HG03045 (cell line): Measurements from ENCODE around the gene CDC23.
A peak's percentile ranks its signal among the peaks of the same experiment; 100 is the strongest.
"Not testable (repeated sequence)": the region's sequence is repeated elsewhere in the genome, so short reads cannot be mapped to it uniquely, and the experiment has no call there.

Source experiments
- ATAC-seq: cut with Tn5 transposase; IDR thresholded peaks from one replicate; pipeline ENCODE4 v1.9.1; 2021; ENCODE audit warnings: mild to moderate bottlenecking, moderate library complexity; ENCODE audit not compliant: unreplicated experiment

CDC23 gene, protein sequence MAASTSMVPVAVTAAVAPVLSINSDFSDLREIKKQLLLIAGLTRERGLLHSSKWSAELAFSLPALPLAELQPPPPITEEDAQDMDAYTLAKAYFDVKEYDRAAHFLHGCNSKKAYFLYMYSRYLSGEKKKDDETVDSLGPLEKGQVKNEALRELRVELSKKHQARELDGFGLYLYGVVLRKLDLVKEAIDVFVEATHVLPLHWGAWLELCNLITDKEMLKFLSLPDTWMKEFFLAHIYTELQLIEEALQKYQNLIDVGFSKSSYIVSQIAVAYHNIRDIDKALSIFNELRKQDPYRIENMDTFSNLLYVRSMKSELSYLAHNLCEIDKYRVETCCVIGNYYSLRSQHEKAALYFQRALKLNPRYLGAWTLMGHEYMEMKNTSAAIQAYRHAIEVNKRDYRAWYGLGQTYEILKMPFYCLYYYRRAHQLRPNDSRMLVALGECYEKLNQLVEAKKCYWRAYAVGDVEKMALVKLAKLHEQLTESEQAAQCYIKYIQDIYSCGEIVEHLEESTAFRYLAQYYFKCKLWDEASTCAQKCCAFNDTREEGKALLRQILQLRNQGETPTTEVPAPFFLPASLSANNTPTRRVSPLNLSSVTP

DNA sequence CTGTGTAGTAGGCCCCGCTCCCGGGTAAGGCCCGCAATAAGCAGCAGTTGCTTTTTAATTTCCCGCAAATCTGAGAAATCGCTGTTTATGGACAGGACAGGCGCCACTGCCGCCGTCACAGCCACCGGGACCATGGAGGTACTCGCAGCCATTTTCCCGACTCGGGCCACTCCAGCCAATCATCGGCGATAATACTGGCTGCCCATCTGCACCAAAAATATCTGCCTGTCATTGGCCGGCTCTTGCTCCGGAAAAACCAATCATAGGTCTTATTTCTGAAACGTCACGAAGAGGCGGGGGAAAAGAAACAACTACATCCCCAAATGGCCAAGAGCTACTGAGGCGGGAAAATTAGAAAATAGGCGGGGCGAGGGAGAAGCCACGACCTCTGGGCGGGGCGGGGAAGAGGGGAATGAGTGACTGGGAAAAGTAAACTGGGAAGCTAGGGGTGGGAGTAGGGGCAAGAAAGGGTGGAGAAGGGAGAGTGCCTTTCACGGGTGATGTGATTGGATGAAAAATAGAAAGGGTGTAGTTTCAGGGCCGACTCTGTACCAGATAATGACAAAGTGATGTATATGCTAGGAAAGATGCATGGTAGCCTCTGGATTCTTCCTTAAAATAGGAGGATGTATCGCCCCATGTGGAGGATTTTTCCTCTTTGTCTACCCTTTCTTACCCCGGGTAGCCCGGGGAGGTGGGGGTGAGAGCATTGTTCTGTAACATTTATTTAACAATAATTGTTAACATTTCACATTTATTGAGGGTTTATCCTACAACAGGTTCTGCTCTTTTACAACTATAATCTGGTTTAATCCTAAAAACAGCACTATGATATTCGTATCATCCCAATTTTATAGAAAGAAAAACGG is at the start of gene CDC23:
Gene CDC23 (minus strand): TSS at position 163 of the 869 bp plus-strand sequence. CDS start 11 bp downstream, at position 152.
- ATAC-seq, result peak; percentile 97

DNA sequence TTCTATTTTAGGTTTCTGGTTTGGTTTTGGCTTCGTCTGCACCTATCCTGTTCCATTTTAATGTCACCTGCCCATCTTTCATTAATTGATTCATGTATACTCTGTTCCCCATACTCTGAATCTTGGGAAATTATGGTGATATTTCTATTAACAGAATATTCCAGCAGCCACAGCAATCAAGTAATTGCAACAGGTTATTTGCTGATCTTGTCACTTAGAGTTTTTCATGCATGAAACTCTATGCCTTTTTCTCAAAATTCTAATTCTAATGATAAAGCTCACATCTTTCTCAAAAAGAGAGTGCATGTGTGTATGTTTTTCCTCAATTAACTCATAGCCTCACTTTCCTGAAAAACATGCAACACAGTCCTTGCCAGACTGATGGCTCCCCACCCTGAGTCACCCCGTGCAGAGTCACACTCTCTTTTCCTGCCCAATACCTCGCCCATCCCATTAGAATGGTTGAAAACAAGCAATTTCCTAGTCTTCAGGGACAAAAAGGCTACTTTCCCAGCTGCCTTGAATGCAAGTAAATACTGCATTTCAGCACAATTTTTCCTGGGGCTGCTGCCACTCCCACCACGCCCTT is 45.7 kb upstream of the CDC23 start:
- no peak for ATAC-seq

DNA sequence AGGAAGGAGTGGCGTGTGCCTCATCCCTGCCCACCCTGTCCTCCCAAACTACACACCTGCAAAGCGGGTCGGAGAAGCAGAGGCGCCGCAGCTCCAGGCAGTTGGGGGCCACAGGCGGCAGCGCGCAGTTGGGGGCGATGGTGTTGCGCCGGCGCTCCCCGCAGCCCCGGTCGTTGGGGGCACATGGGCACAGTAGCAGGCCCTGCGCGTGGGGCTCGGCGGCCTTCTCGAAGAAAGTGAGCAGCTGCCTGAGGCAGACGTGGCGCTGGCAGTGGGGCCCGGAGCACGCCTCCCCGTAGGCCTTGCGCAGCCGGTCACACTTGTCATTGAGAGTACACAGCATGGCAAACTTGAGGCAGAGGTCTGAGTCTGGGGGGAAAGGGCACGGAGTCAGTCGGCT is 44.5 kb upstream of the CDC23 start:
- no peak for ATAC-seq

DNA sequence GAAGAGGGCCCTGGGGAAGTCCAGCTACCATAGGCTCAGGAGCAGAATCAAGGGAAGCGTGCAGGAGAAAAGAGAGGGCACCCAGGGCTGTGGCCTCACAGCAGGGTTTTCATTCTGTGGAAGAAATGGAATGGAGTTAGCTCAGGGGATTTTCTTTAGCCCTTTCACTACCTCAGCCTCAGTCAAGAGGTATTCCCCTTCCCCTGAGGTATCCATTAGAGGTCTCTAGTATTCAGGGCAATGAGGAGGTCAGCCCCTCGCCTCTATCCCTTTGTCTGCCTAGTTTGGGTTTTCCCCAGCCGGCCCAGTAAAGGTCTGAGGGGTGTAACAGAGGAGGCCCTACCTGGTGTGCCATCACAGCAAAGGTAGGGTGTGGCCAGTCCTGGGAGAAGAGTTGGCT is 39.8 kb upstream of the CDC23 start:
- ATAC-seq, result no peak

DNA sequence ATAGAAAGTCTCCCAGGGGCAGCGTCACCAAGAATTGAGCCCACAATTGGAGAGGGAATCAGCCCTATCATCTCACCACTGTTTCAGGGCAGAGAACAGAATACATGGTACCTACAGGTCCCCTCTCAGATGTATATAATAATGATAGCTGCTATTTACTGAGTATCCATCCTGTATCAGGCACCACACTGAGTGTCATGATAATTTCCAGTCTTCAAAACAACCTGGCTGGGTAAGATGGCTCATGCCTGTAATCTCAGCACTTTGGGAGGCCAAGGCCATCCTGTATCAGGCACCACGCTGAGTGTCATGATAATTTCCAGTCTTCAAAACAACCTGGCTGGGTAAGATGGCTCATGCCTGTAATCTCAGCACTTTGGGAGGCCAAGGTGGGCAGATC is 34.7 kb upstream of the CDC23 start:
- not testable (repeated sequence) for ATAC-seq

DNA sequence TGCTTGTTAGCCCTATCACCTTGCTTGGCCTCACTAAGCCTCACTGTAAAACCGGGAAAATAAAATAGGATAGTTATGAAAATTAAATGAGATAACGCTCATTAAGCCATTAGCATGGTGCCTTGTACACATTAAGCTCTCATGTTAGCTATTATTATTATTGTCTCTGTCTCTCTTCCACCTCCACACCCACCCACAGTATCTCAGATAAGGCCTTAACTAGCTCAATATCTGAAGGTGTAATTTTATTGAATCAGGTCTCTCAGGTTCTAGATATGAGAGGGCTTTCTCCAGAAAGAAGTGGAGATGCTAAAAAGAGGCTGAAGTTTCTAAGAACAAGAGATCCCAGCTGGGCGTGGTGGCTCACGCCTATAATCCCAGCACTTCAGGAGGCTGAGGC is 33.7 kb upstream of the CDC23 start:
- ATAC-seq, result no peak

DNA sequence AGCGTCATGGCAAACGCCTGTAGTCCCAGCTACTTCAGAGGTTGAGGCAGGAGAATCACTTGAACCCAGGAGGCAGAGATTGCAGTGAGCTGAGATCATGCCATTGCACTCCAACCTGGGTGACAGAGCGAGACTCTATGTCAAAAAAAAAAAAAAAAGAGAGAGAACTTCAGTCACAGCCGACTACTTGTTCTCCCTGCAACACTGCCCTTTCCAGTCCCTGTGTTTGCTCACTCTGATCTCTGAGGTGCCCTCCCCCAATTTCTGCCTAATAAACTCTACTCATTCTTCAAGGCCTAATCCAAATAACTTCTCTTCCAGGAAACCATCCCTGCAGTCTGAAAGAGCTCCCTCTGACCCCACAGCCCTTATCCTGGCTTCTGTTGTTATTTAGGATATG is 33.2 kb upstream of the CDC23 start:
- no peak for ATAC-seq

DNA sequence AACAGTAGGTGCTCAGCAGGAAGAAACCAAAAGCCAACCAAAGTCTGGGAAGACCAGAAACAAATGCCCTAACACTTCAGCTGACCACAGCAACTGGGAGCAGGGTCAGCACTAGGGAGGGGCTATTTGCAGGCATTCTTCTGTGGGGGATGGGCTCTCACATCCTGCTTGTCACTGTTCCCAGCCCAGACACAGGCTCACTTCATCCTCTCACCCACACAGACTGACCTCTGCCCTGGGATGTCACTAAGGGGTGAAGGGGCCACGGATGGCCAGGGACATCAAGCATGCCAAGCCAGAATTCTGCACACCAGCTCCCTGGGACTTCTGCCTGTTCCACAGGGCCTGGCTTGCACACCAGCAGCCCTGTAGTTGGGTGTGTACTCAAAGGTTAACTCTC is 32.6 kb upstream of the CDC23 start:
- ATAC-seq, result no peak

DNA sequence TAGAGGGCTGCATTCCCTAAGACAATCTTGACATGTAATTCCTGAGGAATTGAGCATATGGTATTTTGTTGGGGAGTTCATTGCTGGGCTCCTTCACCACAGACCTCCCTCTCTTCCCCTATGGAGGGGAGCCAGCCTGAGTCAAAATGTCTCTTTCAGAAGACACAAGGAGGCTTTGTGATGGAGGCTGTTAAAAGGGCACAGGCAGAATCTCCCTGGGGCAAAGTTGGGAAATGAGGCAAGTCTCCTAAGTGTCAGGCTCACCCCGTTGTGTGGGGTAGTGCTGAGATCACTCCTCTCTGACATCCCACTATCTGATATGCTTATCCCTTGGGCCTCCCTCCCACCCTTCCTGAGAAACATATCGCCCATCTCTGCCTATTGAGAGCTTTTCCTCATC is 30.7 kb upstream of the CDC23 start:
- no peak for ATAC-seq

DNA sequence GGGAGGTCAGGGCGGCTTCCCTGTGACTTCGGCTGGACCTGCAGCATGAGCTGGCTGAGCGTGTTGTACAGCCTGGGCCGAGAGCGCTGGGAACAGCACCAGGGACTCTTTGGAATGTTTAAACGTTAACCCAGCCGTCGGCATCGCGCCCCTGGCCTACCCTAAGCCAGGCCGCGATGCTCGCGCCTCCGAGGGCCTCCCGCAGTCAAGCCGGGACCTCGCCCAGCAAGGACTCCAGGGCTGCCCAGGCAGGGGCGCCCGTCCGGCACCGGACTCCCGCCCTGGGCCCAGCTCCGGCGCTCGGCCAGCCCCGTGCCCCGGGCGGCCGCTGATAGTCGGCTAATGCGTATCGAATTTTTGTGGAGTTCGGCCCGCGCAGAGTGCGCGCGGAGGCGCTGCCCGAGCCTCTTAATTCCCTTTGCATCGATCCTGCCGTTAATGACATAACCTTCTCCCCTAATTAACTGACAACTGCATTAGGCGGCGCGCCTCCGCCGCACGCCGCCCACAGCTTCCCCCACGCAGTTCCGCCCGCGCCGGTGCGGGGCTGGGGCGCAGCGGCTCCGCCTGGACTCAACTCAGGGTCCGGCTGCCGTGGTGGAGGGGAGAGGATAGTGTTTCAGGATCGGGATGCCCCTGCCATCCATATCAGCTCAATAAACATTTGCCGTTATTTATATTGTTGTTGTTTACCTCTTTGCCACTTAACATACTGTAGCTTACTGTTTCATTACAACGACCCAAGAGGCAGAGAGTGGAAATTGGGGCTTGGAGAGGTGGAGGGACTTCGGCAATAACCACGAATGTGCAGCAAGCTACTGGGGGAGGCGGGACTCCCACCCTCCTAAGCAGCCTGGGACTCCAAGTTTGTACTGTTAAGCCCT is 28.8 kb upstream of the CDC23 start:
- no peak for ATAC-seq

DNA sequence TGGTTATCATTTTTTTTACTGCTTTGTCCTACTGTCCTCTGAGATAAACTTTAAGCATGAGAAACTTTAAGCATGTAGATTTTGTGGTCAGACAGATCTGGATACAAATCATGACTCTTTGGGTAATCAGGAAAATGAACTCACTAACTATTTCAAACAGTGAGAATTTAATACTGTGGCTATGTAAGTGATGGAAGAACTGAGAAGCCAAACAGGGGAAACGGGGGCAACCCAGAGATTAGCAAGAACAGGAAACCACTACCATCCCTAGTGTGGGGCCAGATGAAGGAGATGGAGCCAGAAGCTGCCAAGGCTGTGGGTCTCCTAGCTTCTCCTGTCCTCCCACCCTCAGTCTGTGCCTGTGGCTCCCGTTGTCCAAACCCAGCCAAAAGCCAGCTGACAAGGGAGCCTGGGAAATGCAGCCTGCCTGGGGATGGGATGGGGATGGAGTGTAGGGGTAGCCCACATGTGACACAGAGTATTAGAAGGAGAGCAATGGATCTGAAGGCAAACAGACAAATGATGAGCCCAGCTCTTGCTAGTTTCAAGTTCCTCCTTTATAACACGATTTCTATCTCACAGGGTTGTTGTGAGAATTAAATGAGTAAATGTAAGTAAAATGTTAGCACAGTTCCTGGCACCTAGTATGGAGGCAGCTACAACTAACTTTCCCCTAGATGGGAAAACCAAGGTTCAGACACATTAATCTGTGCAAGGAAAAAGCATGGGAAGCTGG is 27.7 kb upstream of the CDC23 start:
- no peak for ATAC-seq

DNA sequence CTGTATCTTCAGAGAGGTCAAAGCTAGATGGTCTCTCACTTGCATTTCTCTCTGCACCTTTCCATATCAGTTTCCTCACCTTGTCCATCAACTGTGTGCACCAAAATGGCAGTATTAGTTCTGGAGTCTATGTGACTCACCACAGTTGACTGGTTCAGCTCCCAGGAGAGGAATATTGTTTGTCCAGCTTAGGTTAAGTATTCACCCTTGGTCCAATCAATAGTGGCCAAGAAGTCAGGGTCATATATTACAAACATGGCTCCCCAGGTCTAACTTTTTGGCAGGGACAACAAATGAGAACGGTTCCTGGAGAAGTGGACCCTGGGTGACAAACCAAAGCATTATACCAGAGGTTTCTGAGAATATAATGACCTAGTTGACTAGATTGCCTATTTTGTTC is 24.9 kb upstream of the CDC23 start:
- ATAC-seq, result no peak

DNA sequence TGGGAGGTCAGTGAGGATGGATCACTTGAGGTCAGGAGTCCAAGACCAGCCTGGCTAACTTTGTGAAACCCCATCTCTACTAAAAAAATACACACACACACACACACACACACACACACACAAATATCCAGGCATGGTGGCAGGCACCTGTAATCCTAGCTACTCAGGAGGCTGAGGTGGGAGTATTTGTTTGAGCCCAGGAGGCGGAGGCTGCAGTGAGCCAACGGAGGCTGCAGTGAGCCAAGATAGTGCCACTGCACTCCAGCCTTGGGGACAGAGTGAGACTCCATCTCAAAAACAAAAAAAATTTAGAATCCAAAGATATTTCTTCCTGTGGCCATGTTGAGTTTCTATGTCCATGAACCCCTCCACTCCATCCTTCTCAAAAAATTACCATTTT is 21.5 kb upstream of the CDC23 start:
- ATAC-seq, result no peak

DNA sequence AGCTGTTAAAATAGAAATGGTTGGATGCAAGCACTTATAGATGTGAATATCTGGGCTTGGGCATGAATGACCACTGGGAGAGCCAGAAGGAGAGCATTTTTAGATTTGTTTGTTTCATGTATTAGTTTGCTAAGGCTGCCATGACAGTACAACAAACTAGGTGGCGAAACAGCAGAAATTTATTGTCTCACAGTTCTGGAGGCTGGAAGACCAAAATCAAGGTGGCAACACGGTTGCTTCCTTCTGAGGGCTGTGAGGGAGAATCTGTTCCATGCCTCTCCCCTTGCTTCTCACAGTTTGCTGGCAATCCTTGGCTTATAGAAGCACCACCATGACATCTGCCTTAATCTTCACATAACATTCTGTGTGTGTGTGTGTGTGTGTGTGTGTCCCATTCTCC is 20.2 kb upstream of the CDC23 start:
- ATAC-seq, result no peak

DNA sequence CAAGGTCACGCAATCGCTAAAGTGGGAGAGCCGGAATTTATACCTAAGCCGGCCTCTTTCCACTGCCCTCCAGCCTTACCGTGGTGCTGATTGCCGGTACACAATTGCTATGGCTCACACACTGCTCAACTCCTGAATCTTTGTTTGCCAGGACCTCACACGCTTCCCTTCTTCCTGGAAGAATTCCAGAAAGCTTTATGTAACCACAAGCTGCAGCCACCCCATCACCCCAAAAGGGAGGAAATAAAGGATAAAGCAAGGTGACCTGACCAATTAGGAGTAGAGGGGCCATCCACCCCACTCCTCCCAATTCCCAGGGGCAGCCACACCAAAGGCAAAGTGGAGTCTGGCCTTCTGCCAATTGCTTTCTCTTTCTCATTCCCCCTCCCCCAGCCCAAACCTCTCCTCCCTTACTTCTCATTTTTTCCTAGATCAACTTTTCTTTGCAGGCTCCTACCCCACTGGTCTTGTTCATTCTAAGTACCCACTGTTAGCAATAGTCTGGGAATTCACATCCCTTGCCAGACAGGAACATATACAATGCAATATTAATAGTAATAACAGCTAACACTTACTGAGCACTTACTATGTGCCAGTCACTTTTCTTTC is 18.0 kb upstream of the CDC23 start:
- no peak for ATAC-seq

DNA sequence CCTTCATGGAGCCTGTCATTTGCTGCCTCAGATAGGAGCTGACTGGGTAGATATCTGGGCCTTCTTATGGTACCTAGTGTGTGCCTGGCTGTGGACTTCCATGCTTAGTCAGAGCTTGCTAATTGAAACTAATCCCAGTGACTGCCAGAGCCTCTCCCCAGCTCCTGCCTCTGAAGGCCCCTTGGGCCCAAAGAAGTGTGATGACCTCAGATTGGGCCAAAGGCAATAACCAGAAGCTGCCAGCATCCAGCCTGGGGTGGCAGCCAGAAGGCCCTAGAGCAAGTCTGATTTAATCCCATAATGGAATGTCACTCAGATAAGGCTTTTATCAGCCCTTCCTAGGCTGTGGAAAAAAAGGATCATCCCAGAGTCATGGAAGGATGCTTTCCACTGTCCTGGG is 17.1 kb upstream of the CDC23 start:
- no peak for ATAC-seq

DNA sequence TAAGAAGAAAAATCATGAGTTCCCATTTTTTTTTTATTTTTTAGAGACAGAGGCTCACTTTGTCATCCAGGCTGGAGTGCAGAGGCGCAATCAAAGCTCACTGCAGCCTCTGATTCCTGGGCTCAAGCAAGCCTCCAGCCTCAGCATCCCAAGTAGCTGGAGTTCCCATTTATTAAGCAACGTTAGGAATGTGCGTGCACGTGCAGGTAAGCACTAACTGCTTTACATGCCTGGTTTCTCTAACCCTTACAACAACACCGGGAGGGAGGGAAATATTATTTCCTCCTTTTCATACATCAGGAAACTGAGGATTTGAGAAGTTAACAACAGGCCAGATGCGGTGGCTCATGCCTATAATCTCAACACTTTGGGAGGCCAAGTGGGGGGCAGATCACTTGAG is 16.3 kb upstream of the CDC23 start:
- no peak for ATAC-seq

DNA sequence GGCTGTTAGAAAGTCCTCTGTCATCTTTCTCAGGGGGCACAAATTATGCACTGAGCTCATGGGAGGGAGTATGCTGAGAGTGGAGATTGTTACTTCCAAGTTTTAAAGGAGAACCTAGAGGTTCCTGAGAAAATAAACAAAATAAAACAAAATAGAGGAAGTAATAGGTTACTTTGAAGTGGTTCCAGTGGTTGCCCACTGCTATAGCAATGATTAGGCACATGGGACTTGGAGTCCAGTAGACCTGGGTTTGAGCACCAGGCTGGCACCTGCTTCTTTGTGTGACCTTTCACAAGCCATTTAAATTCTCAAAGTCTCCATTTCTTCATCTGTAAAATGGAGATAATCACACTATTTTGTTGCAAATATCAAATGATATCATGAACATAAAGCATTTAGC is 13.8 kb upstream of the CDC23 start:
- no peak for ATAC-seq

DNA sequence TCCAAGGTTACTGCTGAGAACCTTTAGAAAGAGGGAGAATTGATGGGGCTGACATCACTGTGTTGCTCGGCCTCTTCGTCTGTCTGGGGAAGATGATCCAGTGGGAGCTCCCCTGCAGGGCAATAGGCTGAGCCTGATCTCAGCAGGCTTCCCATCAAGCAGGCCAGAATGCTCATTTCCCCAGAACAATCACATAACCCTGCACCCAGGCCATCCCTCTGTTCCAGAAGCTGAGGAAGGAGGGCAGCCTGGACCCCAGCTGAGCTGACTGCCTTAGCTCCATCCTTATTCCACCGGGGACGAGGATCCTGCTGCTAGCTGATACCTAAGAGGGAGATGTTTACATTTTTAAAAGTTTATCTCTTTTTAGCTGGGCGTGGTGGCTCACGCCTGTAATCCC is 11.6 kb upstream of the CDC23 start:
- no peak for ATAC-seq
